Measurements from ENCODE around the gene DGKH. TPM values are rescaled to one million over a fixed set of nuclear protein-coding genes. Genes with fewer than 3 reads are reported as not detected.
"Not testable (repeated sequence)": the region's sequence is repeated elsewhere in the genome, so short reads cannot be mapped to it uniquely, and the experiment has no call there.

DGKH gene
- total RNA-seq, 1 donor from 2014 or later = 13.4 TPM

- no peaks in the 10 kb centered on the region for H3K27me3 Mint-ChIP-seq (ENCODE audit: unreplicated experiment)
- H3K27ac Mint-ChIP-seq (ENCODE audit: unreplicated experiment) = no peak overlapping the region
These were observed 100.7 kb downstream of the DGKH start for GRCh38 chr13:42149136-42149535.

GRCh38 chr13:42151781-42152180, 103.3 kb downstream of the DGKH start:
- Mint-ChIP-seq H3K27ac (ENCODE audit: unreplicated experiment) (no peak overlapping the region), H3K9me3 (ENCODE audit: unreplicated experiment) (no peaks in the 10 kb centered on the region), H3K4me3 (ENCODE audit: unreplicated experiment) (no peak overlapping the region), H3K4me1 (ENCODE audit: low read depth, unreplicated experiment) (no peaks in the 10 kb centered on the region), H3K27me3 (ENCODE audit: unreplicated experiment) (peaks cover 2% of the 10 kb centered on the region), H3K36me3 (ENCODE audit: unreplicated experiment) (no peaks in the 10 kb centered on the region)
- TF ChIP-seq CTCF (IDR thresholded peaks at IDR 0.05; ENCODE audit: partially characterized antibody, unreplicated experiment) = no peak
- DNase-seq = no peak

More at GRCh38 chr13:42149136-42149535, 100.7 kb downstream of the DGKH start:
- no peak for DNase-seq
- Mint-ChIP-seq H3K4me3 (ENCODE audit: unreplicated experiment) (no peak overlapping the region), H3K36me3 (ENCODE audit: unreplicated experiment) (no peaks in the 10 kb centered on the region), H3K4me1 (ENCODE audit: low read depth, unreplicated experiment) (no peaks in the 10 kb centered on the region), H3K9me3 (ENCODE audit: unreplicated experiment) (no peaks in the 10 kb centered on the region)
- no peak for TF ChIP-seq CTCF (IDR thresholded peaks at IDR 0.05; ENCODE audit: partially characterized antibody, unreplicated experiment)

DNA sequence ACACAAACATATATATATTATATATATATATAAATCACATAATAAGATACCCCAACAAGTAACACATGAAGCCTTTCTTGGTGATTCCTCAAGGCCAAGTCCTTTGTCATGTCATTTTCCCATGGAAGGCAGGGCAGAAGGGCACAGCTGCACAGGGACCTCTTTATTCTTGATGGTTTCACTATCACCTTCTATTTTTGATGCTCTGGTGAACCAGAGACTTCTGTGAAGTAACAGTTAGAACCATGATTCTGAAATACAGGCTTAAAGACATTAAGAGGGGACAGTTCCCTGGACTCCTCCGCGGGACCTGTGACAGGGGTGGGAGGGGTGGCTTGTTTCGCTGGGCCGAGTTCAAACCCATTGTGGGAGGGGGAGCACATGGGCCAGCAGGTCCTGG, 104.0 kb downstream of the DGKH start:
- TF ChIP-seq CTCF (IDR thresholded peaks at IDR 0.05; ENCODE audit: partially characterized antibody, unreplicated experiment) = no peak
- H3K27me3 Mint-ChIP-seq (ENCODE audit: unreplicated experiment) = peaks cover 2% of the 10 kb centered on the region
- no peak overlapping the region for H3K27ac Mint-ChIP-seq (ENCODE audit: unreplicated experiment)
- no peak for DNase-seq
- H3K36me3 Mint-ChIP-seq (ENCODE audit: unreplicated experiment) = no peaks in the 10 kb centered on the region
- H3K4me3 Mint-ChIP-seq (ENCODE audit: unreplicated experiment) = no peak overlapping the region
- no peaks in the 10 kb centered on the region for H3K9me3 Mint-ChIP-seq (ENCODE audit: unreplicated experiment)
- H3K4me1 Mint-ChIP-seq (ENCODE audit: low read depth, unreplicated experiment) = no peaks in the 10 kb centered on the region

DNA sequence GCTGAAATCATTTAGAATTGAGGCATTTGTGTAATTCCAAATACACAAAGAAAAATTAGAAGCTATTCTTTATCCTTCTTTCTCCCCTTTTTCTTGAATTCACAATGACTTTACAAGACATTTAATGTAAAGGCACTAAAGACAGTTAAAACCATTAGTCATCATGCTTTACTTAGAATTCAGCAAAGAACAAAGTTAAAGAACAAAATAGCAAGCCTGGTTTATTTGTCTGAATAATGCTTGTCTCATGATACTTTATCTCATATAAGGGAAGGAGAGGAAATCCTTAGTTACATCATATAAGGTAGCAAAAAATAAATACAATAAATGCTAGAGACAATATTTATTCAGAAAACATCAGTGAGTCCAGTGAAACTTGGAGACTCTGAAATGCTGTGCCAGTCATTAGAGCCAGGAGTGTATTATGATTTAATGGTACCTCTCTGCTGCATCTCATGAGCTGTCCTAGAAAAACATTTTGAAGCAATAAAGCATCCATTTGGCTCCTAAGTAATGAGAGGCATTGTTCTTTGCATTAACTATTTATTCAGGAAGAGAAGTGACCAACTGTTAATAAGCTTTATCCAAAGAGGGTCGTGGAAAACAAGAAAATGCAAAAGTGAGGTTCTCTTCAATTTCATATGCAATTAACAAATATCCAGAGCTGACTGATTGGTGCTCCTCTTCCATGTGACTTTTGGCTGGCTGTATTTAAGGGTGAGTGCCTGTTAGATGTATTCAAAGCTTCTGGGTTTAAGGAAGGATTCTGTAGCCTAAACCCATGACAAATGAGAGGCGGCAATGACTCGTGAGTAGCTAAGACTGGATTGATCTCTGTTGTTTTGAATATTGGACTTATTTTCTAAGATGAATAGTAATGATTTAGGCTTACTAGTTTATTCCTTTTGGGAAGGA, 105.0 kb downstream of the DGKH start:
- no peak for TF ChIP-seq CTCF (IDR thresholded peaks at IDR 0.05; ENCODE audit: partially characterized antibody, unreplicated experiment)
- no peaks in the 10 kb centered on the region for H3K4me1 Mint-ChIP-seq (ENCODE audit: low read depth, unreplicated experiment)
- H3K4me3 Mint-ChIP-seq (ENCODE audit: unreplicated experiment) = no peak overlapping the region
- no peak overlapping the region for H3K27ac Mint-ChIP-seq (ENCODE audit: unreplicated experiment)
- DNase-seq = no peak
- H3K9me3 Mint-ChIP-seq (ENCODE audit: unreplicated experiment) = no peaks in the 10 kb centered on the region
- H3K36me3 Mint-ChIP-seq (ENCODE audit: unreplicated experiment) = no peaks in the 10 kb centered on the region
- H3K27me3 Mint-ChIP-seq (ENCODE audit: unreplicated experiment) = peaks cover 2% of the 10 kb centered on the region

DNA sequence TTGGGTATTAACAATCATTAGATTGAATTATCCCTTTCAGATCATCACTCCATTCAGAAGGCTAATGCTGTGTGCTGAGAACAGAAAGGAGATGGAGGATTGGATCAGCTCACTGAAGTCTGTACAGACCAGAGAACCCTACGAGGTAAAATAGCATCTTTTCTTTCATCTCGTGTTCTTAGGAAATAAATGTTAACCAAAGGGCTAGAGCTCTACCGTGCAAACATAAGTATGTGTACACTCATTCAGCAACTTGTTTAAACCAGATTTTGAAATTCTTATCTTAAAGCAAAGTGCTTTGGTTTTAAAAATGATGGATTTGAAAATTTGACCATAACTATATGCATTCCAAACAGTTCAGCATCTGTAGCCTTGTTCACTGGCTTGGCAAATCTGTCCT, 106.8 kb downstream of the DGKH start:
- no peak overlapping the region for H3K4me3 Mint-ChIP-seq (ENCODE audit: unreplicated experiment)
- H3K36me3 Mint-ChIP-seq (ENCODE audit: unreplicated experiment) = no peaks in the 10 kb centered on the region
- TF ChIP-seq CTCF (IDR thresholded peaks at IDR 0.05; ENCODE audit: partially characterized antibody, unreplicated experiment) = no peak
- H3K4me1 Mint-ChIP-seq (ENCODE audit: low read depth, unreplicated experiment) = no peaks in the 10 kb centered on the region
- H3K27me3 Mint-ChIP-seq (ENCODE audit: unreplicated experiment) = peaks cover 2% of the 10 kb centered on the region
- no peak overlapping the region for H3K27ac Mint-ChIP-seq (ENCODE audit: unreplicated experiment)
- no peak for DNase-seq
- H3K9me3 Mint-ChIP-seq (ENCODE audit: unreplicated experiment) = no peaks in the 10 kb centered on the region

- H3K36me3 Mint-ChIP-seq (ENCODE audit: unreplicated experiment) = not testable (repeated sequence)
These were observed 114.9 kb downstream of the DGKH start for GRCh38 chr13:42163338-42163737.

GRCh38 chr13:42163910-42164309, 115.5 kb downstream of the DGKH start:
- H3K4me3 Mint-ChIP-seq (ENCODE audit: unreplicated experiment); H3K27ac Mint-ChIP-seq (ENCODE audit: unreplicated experiment); H3K9me3 Mint-ChIP-seq (ENCODE audit: unreplicated experiment); H3K27me3 Mint-ChIP-seq (ENCODE audit: unreplicated experiment); H3K4me1 Mint-ChIP-seq (ENCODE audit: low read depth, unreplicated experiment); H3K36me3 Mint-ChIP-seq (ENCODE audit: unreplicated experiment); DNase-seq: not testable (repeated sequence)

More at GRCh38 chr13:42163338-42163737, 114.9 kb downstream of the DGKH start:
- not testable (repeated sequence) for H3K4me1 Mint-ChIP-seq (ENCODE audit: low read depth, unreplicated experiment); H3K9me3 Mint-ChIP-seq (ENCODE audit: unreplicated experiment); DNase-seq; H3K4me3 Mint-ChIP-seq (ENCODE audit: unreplicated experiment); H3K27ac Mint-ChIP-seq (ENCODE audit: unreplicated experiment); H3K27me3 Mint-ChIP-seq (ENCODE audit: unreplicated experiment)

Data from glutamatergic neuron (in vitro differentiated cells).